Kidney capillary endothelial cell (primary cell): ENCODE measurements around the gene LSAMP.

Experiments used
- DNase-seq: peaks from one replicate; pipeline ENCODE4 v3.0.0-alpha.2; 2018; ENCODE audit warnings: low spot score

LSAMP gene

DNA sequence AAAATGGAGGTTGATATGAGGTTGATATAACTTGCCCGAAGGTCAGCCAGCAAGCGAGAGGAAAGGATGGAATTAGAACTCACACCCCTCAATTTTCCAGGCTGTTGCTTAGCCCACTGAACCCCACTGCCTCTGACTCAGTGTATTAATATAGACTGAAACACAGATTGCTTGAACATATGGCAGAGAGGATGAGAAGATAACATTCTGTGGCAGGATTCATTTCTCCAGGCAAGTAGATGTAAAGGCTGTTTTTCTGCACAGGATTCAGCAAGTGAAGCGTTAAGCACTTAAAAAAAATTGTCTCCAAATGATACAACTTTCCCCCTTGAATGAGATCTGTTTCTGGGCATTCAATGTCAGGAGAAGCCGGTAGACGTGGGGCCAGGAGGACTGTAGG, 486.8 kb downstream of the LSAMP start:
- DNase-seq, result no peak

DNA sequence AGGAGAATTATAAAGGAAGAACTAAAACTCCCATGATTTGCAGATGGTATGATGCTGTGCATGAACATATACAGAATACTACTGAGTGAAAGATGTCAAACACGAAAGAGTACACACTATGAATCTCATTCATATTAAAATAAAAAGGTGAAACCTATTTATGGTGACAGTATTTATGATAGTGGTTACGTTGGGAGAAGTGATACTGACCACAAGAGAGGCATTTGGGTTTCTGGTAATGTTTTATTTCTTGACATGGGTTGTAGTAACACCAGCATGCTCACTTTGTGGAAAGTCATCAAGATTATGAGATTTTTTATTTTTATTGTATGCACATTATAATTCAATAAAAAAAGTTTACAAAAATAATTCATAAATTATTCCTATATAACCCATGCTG, 498.0 kb downstream of the LSAMP start:
- no peak for DNase-seq

DNA sequence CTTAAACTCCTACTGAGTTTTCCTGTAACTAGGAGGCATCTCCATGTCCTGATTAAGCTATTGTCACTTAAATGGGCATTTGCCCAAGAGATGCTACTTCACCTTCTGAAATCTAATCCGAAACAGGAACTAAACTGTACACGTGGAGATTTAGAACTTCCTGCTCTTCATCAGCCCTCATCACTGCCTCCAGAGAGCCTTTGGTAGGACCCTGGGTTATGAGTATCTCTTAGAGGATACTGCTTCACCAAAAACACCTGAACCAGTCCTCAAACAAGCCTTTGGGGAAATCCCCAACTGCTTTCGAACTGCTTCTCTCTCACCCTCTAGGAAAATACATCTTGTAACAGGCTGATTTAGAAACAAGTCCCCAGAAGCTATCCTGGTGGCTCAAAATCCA, 501.7 kb downstream of the LSAMP start:
- no peak for DNase-seq

DNA sequence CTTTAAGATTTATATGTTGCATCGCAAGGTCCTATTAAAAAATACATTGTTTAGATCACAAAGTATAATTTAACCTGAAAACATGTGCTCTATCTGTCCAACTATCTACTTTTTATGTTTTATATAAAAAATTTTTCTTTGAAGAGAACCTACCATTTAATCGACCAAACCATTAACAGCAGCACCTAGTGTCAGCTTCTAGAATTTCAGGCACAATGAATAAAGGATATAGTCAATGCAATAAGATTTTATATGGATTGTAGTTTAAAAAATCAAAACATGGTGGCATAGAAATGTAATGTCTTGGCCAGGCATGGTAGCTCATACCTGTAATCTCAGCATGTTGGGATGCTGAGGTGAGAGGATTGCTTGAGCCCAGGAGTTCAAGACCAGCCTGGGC, 508.2 kb downstream of the LSAMP start:
- no peak for DNase-seq

DNA sequence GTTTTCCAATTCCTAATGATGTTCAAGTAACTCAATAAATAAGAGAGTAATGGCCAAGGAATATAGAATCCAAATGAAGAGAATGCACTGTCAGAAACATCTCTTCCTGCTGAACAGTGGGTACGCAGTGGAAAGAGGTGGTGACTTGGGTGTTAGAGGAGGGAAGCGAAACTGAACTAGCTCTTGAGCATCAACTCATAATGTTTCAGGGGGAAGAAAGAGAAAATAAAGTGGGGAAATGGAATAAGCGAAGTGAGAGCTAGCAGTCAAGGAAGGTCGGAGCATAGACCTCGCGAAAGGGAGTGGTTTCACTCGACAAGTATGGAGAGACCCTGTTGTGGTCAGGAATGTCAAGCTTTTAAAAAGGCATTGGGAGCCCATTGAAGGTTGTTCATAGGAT, 512.5 kb downstream of the LSAMP start:
- DNase-seq, result no peak

DNA sequence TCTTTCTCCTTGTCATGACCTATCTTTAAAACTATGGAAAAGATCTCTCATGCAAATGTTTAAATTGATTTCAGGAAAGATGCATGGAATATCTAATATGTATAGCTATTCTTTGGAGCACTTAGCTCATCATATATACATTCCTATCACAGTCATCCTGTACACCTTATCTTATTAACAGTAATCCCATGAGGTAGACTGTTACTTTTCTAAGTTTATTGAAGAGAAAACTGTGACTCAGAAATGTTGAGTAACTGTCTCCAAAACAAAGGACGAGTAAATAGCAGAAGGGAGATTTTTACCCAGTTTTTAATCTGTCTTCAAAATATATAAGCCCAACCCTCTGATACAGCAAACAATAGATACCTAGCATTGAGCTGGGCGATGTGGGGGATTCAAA, 513.7 kb downstream of the LSAMP start:
- DNase-seq, result no peak

DNA sequence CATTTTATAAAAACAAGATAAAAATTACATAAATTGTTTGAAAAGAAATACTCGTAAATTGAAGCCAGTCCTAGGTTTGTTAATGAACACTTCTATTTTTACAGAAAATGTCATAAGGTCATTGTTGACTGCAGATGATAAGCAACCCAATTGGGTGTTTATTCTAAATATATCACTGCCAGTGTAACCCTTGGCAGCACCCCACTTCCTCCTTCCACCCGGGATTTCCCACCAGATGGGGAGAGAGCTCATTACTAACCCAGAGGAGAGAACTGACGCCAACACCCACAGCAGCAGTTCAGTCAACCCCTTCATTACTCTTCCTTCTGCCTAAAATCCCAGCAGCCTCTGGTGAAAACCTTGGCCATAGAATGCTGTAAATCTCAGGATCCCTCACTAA, 514.4 kb downstream of the LSAMP start:
- no peak for DNase-seq

DNA sequence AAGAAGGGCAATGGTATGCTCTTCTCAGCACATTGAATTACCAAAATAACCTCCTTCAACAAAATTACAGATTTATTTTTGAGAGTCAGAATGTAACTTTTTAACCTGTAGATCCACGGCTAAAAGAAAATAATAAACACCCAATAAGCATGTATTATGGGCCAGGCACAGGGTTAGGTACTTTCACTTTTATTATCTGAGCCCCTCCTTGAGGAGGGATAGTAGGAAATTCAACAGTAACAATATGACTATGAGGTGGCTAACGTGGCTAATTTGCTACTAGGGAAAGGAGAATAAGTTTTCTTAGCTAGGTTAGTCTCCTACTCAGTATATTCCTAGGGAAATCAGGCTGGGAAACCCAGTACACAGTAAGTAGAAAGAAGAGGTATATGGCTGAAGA, 515.1 kb downstream of the LSAMP start:
- no peak for DNase-seq

DNA sequence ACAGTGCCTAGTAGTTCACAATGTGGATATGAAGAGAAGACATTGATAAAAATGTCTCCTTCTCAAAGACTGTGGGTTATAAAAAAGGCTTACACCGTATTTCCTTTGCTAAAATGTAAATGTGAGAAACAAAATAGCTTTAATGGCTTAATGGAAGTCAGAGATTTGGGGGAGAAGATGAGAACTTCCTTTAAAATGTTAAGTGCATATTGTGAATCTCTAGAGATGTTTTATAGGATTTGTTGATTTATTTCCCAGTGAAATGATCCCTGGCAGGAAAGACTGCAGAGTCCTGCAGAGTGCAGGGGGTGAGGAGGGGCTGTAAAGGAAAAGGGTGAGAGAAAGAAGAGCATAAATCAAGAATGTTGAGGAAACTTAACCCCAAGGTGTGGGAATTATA, 516.9 kb downstream of the LSAMP start:
- no peak for DNase-seq

DNA sequence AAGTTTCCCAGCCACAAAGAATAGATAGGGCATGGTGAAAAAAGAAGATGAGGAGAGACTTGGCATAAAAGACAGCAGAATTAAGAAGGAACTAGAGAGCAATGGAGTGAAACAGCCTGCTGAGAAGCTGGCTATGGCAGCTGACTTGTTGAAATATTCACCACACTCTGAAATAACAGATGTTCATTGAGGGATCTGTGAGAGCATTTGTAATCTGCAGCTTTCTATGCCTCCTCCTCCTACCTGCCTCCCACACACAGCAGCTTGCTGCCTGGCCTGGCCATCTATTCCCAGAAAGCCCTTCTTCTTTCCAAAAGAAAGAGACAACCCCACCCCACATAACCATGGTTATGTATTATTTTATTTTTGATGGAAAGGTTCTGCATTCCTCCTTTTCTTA, 518.1 kb downstream of the LSAMP start:
- no peak for DNase-seq

DNA sequence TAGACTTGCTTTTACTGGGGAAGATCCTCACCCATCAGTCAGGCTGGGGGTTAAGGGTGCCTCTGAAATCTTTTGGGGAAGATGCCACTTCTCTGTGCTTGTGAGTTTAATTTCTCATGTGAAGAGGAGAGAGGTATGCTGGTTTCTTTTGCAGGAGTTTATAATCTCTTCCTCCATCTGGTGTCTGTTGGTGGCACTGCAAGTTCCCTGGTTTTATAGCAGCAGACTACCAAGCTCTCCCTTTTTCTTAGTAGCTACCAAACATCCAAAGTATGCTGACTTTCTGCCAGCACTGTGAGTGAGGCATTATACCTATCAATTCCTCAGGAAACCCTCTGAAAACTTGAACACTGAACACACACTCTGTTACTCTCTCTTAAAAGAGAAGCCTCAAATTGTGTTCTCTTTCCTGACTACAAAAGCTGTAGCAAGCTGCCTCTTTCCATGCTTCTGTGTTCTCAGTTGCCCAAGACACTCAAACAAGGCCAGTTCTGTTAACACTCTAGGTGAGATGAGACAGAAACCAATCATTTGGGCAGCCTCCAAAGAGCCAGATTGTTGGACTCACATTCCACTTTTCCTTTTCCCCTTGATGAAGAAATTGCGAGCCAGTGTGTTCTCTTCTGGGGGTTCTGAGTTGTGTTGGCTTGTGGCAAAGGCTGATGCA, 522.5 kb downstream of the LSAMP start:
- DNase-seq, result no peak

DNA sequence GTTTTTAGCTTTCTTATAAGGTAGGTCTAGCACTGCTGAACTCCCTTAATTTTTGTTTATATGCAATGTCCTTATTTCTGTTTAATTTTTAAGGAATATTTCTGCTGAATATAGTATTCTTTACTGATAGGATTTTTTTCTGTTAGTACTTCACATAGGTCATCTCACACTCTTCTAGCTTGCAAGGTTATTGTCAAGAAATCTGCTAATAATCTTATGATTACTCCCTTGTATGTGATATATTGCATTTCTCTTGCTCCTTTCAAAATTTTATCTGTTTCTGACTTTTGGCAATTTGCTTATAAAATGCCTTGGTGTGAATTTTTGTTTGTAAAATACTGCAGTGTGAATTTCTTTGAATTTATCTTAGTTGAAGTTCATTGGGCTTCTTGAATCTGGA, 523.6 kb downstream of the LSAMP start:
- no peak for DNase-seq

DNA sequence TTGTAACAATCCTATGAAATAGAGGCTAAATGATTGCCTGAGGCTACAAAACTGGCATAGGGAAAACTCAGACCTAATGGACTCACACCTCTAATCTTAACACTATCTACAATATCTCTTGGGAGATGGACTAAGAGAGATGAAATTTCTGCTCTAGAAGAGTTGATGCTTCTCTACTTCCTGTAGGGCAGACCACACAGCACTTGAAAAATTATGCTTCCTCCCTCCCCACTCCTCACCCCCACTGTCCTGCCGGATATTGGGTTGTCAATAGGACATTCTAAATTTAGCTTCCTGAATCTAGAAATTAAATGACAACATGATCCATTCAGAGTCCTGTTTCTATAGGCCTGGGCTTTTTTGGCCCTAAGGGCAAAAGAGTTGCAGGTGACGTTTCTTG, 526.4 kb downstream of the LSAMP start:
- DNase-seq, result no peak

DNA sequence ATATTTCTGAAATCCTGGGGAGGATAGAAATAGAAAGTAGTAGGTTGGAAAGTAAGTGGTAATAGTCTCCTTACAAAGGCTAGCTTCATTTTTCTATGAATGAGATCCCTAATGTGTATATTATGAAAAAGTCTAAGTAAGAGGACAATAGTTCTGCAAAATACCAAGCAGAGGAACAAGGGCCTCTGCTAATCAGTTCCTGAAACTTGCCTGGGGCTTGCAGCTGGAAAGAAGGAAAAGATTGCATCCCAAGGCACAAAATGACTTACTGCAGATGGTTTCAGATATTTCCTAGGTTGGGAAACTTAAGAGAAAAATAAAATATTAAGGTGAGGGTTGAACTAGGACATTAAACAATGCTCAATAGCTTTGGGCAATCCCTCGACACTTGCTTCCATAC, 528.4 kb downstream of the LSAMP start:
- no peak for DNase-seq

DNA sequence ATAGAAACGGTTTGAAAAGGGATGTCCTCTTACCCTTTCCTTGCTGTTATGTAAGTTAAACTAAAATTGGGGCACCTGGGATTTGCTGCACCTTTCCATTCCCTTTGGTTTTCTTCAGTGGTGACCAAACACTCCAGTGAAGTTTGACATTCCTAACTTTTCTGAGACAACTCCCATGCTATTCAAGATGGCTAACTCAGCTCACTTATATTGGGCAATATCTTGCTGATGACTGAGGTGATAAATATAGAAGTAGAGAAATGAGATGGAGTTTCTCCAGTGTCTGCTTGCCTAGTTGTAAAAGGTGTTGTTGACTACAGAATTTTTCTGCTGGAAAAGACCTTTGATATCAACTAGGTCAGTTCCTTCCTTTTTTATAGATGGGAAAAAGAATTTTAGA, 530.2 kb downstream of the LSAMP start:
- no peak for DNase-seq

DNA sequence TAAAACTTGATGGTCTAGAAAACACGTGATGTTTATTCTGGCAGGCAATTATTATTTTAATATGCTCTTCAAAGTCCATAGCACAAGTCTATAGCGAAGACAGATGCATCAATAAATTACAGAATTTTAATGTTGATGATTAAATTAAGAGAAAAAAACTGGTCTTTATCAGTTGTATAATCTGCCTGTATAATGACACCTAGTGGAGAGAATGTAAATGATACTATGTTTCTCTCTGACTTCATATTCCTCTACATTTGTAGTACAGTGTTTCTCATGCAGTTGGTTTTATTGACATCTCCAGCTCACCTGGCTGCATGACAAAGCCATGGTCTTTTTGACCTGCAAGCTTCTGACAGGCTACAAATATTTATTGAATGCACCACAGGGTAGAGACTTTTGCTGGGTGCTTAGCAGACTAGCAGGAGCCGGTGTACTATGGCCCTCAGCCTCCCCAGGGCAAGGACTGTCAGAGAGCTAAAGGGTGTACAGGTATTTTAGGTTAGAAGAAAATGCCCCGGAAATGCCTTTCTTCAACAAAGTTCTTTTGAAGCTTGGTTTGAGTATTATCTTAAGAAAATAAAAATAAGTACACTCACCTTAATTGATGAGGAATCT, 532.1 kb downstream of the LSAMP start:
- no peak for DNase-seq

DNA sequence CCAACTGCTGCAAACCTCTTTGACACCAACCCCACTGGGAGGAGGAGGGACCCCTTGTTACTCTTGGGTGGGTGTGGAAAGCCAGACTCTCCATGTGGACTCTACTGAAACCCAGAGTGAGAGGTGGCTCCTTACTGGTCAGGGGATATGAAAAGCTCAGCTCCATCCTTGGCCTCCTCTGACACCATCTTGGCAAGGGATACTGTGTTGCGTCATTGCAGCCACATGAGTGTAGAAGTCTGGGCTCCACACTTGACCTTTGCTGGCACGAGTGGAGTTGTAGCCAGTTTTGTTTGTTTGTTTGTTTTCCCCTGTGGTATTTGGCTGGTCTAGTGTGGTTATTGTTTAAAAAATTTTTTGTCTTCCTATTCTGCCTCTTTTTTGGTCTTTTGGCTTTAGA, 532.9 kb downstream of the LSAMP start:
- no peak for DNase-seq

DNA sequence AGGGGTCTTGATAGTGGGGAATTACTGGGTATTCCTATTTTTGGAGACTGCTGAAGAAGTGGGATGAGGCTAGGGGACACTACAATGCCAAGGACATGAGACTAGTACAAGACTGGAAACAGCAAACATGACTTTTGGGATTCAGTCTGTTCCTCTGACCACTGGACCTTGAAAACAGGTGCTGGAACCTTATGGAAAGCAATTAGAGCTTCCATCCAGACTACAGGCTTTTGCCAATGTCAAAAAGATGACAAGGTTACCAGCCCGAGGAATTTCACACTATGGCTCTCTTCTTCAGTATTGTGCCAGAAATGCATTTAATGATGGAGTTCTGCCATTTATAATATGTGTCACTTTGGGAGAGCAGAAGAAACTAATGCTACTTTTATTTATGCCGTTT, 539.4 kb downstream of the LSAMP start:
- no peak for DNase-seq

DNA sequence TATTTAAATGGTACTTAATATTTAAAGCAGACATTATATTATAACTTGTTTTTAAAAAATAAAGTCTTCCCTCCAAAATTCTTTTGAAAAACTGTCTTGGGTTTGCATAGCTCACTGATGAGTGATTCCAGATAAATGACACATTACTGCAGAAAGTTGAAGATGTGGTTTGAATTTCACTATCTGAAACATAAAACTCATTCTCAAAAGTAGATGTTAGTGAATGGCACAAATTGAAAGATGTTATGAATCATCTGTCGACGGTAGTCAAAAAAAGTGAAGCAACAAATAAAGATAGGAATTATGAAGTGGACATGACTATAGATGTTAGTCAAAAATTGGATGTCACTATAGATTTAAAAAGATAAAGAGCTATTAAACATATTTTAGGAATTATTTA, 541.4 kb downstream of the LSAMP start:
- no peak for DNase-seq

DNA sequence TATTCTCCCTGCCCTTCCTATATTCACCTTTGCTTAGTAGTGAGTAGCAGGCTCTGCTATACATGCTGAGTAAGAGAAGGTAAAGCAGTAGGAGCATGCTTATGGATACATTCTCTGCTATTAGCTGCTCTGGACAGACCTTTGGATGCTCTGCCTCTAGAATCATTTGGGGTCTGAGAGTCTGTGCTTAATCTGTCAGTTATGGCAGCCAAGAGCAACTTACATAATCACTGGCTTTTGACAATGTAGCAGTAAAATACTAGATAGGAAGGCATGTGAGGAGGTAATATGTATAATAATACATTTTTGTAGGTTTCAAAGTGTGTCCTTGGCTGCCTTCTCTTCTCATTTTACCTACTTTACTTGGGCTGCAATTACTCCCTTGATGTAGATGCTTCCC, 544.3 kb downstream of the LSAMP start:
- DNase-seq, result no peak

DNA sequence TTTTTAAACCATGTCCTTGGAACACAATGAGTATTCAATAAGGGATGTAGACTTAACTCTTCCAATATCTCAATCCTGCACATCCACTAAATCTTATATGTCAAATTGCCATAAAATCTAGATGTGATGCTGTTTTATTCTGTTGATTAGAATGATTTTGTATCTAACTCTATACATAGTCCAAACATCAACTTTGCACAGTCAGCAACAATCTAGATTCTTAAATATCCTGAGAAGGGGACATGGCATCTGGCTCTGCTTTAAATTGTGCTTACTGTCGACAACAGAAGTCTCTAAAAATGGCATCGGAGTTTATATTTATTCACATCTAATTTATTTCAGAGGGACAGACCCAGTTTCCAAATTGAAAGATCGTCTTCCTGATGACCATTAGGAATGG, 545.8 kb downstream of the LSAMP start:
- DNase-seq, result no peak

DNA sequence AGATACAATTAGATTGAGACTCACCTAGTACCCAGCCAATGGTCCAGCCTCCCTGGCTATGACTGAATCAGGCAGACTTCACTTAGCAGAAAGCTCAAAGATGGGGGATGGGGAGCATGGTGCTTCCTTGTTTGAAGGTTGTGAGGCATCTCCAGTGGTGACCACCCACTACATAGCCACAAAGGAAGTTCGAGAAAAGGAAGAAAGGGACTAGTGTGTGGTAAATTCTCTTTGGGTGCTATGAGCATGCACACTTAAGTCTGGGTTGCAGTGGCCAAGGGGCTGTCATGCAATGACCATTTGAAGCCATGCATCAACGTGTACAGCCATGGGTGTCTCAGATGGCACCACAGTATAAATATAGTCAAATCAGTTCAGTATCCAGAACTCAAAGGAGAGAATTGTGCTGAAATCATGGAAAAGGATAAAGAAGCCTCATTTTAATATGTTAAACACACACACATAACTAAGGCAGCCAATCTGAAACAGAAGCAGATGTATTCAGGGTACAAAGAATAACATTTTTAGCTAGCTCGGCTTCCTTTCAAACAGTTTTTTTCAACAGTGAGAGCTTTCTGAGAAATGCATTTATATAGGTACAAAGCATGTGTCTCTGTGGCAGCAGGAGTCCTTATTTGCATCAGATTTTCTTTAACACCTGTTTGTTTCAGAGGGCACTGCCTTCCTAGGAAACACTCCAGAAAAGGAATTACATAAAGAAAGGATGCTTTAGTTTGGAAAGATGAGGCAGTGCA, 546.5 kb downstream of the LSAMP start:
- no peak for DNase-seq

DNA sequence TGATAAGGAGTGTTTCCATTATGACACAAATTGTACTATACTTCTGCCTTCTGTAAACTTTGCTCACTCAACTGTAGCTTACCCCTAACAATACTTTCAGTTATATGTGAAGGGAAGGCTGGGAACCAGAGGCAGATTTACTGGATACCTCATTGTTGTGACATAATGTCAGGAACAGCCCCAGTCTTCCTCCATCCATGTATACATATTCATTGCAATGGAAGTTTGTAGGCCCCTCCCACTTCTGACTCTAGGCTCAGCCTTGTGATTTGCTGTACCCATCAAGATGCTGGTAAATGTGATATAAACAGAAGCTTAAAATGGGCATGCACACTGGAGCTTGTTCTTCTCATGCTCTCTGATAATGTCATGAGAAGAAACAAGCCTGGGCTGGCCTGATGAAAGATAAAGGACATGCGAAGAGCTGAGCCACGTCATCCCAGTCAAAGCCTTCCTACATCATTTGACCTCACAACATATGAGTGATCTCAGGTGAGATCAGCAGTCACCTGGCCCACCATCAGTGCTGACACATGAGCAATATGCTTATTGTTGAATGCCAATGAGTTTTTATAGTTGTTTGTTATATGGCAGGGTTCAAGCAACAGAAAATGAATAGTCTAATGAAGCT, 554.2 kb downstream of the LSAMP start:
- no peak for DNase-seq
